SK-N-SH treated with all-trans-retinoic acid at 6 μM for 48 hours (cell line): Measurements from ENCODE around the gene CFAP65.

Experiments used
- ATAC-seq: fragments of 200-7000 bp; cut with Tn5 transposase; 3 replicates; pipeline ENCODE4 v1.9.1; 2020; ENCODE audit warnings: mild to moderate bottlenecking, moderate library complexity
- BACH2 ChIP-seq: fragments of 250-450 bp; sonication (Bioruptor Pico); IDR thresholded peaks from 2 replicates; pipeline ENCODE4 v1.9.0; 2021; ENCODE audit warnings: mild to moderate bottlenecking, borderline replicate concordance
- CSDC2 ChIP-seq: fragments of 250-450 bp; sonication (Bioruptor Pico); IDR thresholded peaks from 2 replicates; pipeline ENCODE4 v1.5.0; 2020; ENCODE audit warnings: mild to moderate bottlenecking, moderate library complexity
- ESRRG ChIP-seq: fragments of 250-450 bp; sonication (Bioruptor Pico); IDR thresholded peaks from 2 replicates; pipeline ENCODE4 v1.6.1; 2021; ENCODE audit warnings: mild to moderate bottlenecking
- GLIS3 ChIP-seq: fragments of 250-450 bp; sonication (Bioruptor Pico); IDR thresholded peaks from 2 replicates; pipeline ENCODE4 v1.5.0; 2020; ENCODE audit warnings: mild to moderate bottlenecking, moderate library complexity
- ISL1 ChIP-seq: fragments of 250-450 bp; sonication (Bioruptor Pico); IDR thresholded peaks from 2 replicates; pipeline ENCODE4 v2.1.2; 2022; ENCODE audit warnings: mild to moderate bottlenecking, moderate library complexity
- OSR1 ChIP-seq: fragments of 250-450 bp; sonication (Bioruptor Pico); IDR thresholded peaks from 2 replicates; pipeline ENCODE4 v1.8.0; 2022; ENCODE audit warnings: moderate library complexity, mild to moderate bottlenecking, inconsistent platforms
- PPARA ChIP-seq: fragments of 250-450 bp; sonication (Bioruptor Pico); IDR thresholded peaks from 2 replicates; pipeline ENCODE4 v1.5.0; 2020; ENCODE audit warnings: mild to moderate bottlenecking, borderline replicate concordance
- RARB ChIP-seq: fragments of 250-450 bp; sonication (Bioruptor Pico); IDR thresholded peaks from 2 replicates; pipeline ENCODE4 v1.8.0; 2021; ENCODE audit warnings: mild to moderate bottlenecking, moderate library complexity
- SNAI2 ChIP-seq: fragments of 250-450 bp; sonication (Bioruptor Pico); IDR thresholded peaks from 2 replicates; pipeline ENCODE4 v1.5.0; 2020; ENCODE audit warnings: mild to moderate bottlenecking, moderate library complexity
- TCF4 ChIP-seq: fragments of 250-450 bp; sonication (Bioruptor Pico); IDR thresholded peaks from 2 replicates; pipeline ENCODE4 v1.8.0; 2021; ENCODE audit warnings: mild to moderate bottlenecking, moderate library complexity, borderline replicate concordance
- TOX ChIP-seq: fragments of 250-450 bp; sonication (Bioruptor Pico); IDR thresholded peaks from 2 replicates; pipeline ENCODE4 v1.8.0; 2021; ENCODE audit warnings: mild to moderate bottlenecking, moderate library complexity, borderline replicate concordance
- ZC3H10 ChIP-seq: fragments of 250-450 bp; sonication (Bioruptor Pico); IDR thresholded peaks from 2 replicates; pipeline ENCODE4 v1.5.1; 2021; ENCODE audit warnings: mild to moderate bottlenecking, moderate library complexity
- ZFP3 ChIP-seq: fragments of 250-450 bp; sonication (Bioruptor Pico); IDR thresholded peaks from 2 replicates; pipeline ENCODE4 v1.5.0; 2020; ENCODE audit warnings: mild to moderate bottlenecking, moderate library complexity
- ZFP30 ChIP-seq: fragments of 450-650 bp; formaldehyde crosslinking; IDR thresholded peaks from 2 replicates; pipeline ENCODE4 v1.5.0; 2022; ENCODE audit warnings: mild to moderate bottlenecking, moderate library complexity
- ZNF565 ChIP-seq: fragments of 450-650 bp; formaldehyde crosslinking; conservative IDR thresholded peaks from 2 replicates; pipeline ENCODE4 v1.5.0; 2020; ENCODE audit warnings: low read depth, mild to moderate bottlenecking, moderate library complexity
- ZNF70 ChIP-seq: fragments of 450-650 bp; formaldehyde crosslinking; IDR thresholded peaks from 2 replicates; pipeline ENCODE4 v1.5.0; 2020; ENCODE audit warnings: mild to moderate bottlenecking, moderate library complexity
- ZNF8 ChIP-seq: fragments of 450-650 bp; formaldehyde crosslinking; IDR thresholded peaks from 2 replicates; pipeline ENCODE4 v1.5.0; 2020; ENCODE audit warnings: mild to moderate bottlenecking, moderate library complexity
- TF ChIP-seq, protein P1 (sequence below): fragments of 250-450 bp; sonication (Bioruptor Pico); IDR thresholded peaks from 2 replicates; pipeline ENCODE4 v1.8.0; 2021; ENCODE audit warnings: low read depth, mild to moderate bottlenecking, moderate library complexity, borderline replicate concordance
- TF ChIP-seq, protein P2 (sequence below): fragments of 250-450 bp; sonication (Bioruptor Pico); IDR thresholded peaks from 2 replicates; pipeline ENCODE4 v1.5.0; 2020; ENCODE audit warnings: mild to moderate bottlenecking, moderate library complexity
- TF ChIP-seq, protein P3 (sequence below): fragments of 250-450 bp; sonication (Bioruptor Pico); IDR thresholded peaks from 2 replicates; pipeline ENCODE4 v1.5.1; 2020; ENCODE audit warnings: low read depth, mild to moderate bottlenecking, moderate library complexity
- TF ChIP-seq, protein P4 (sequence below): fragments of 250-450 bp; sonication (Bioruptor Pico); IDR thresholded peaks from 2 replicates; pipeline ENCODE4 v1.5.1; 2021; ENCODE audit warnings: mild to moderate bottlenecking, moderate library complexity

CFAP65 gene

DNA sequence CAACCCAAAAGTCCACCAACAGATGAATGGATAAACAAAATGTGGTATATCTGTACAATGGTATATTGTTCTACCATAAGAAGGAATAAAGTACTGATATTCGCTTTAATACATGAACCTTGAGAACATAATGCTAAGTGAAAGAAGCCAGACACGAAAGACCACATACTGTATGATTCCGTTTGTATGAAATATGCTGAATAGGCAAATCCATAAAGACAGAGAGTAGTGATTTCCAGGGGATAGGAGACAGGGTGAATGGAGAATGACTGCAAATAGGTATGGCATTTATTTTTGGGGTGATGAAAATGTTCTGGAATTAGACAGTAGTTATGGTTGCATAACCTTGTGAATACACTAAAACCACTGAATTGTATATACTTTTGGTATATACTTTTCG lies 48.0 kb upstream of the CFAP65 start (continued):
- TF ChIP-seq ZNF565 (CRISPR knock-in tag) (no peak), ZFP3 (no peak)

DNA sequence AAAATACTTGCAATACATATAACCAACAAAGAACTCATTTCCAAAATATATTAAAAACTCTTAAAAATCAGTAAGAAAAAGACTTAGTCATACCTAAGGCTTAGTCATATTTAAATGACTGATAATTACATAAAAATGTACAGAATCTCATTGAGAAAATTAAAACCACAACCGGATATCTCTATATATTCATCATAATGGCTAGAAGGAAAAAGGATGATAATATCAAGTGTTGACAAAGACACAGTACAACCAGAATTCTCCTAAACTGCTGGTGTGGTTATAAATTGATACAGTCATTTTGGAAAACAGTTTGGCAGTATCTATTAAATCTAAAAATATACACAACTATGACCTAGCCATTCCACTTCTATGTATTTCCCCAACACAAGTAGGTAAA lies 46.5 kb upstream of the CFAP65 start:
- ATAC-seq = no peak
- TF ChIP-seq PPARA (no peak), SNAI2 (CRISPR knock-in tag) (no peak), TCF4 (CRISPR knock-in tag) (no peak), ZNF565 (CRISPR knock-in tag) (no peak), ZFP3 (no peak), RARB (CRISPR knock-in tag) (no peak), ISL1 (CRISPR knock-in tag) (no peak), ZC3H10 (no peak), ZFP30 (CRISPR knock-in tag) (no peak), ESRRG (CRISPR knock-in tag) (no peak), OSR1 (CRISPR knock-in tag) (no peak), TOX (no peak), ZNF8 (CRISPR knock-in tag) (no peak), GLIS3 (CRISPR knock-in tag) (no peak)
- TF ChIP-seq, protein P1, sequence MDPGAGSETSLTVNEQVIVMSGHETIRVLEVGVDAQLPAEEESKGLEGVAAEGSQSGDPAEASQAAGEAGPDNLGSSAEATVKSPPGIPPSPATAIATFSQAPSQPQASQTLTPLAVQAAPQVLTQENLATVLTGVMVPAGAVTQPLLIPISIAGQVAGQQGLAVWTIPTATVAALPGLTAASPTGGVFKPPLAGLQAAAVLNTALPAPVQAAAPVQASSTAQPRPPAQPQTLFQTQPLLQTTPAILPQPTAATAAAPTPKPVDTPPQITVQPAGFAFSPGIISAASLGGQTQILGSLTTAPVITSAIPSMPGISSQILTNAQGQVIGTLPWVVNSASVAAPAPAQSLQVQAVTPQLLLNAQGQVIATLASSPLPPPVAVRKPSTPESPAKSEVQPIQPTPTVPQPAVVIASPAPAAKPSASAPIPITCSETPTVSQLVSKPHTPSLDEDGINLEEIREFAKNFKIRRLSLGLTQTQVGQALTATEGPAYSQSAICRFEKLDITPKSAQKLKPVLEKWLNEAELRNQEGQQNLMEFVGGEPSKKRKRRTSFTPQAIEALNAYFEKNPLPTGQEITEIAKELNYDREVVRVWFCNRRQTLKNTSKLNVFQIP (CRISPR knock-in tag) = no peak
- TF ChIP-seq, protein P2, sequence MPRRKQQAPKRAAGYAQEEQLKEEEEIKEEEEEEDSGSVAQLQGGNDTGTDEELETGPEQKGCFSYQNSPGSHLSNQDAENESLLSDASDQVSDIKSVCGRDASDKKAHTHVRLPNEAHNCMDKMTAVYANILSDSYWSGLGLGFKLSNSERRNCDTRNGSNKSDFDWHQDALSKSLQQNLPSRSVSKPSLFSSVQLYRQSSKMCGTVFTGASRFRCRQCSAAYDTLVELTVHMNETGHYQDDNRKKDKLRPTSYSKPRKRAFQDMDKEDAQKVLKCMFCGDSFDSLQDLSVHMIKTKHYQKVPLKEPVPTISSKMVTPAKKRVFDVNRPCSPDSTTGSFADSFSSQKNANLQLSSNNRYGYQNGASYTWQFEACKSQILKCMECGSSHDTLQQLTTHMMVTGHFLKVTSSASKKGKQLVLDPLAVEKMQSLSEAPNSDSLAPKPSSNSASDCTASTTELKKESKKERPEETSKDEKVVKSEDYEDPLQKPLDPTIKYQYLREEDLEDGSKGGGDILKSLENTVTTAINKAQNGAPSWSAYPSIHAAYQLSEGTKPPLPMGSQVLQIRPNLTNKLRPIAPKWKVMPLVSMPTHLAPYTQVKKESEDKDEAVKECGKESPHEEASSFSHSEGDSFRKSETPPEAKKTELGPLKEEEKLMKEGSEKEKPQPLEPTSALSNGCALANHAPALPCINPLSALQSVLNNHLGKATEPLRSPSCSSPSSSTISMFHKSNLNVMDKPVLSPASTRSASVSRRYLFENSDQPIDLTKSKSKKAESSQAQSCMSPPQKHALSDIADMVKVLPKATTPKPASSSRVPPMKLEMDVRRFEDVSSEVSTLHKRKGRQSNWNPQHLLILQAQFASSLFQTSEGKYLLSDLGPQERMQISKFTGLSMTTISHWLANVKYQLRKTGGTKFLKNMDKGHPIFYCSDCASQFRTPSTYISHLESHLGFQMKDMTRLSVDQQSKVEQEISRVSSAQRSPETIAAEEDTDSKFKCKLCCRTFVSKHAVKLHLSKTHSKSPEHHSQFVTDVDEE = no peak
- TF ChIP-seq, protein P3, sequence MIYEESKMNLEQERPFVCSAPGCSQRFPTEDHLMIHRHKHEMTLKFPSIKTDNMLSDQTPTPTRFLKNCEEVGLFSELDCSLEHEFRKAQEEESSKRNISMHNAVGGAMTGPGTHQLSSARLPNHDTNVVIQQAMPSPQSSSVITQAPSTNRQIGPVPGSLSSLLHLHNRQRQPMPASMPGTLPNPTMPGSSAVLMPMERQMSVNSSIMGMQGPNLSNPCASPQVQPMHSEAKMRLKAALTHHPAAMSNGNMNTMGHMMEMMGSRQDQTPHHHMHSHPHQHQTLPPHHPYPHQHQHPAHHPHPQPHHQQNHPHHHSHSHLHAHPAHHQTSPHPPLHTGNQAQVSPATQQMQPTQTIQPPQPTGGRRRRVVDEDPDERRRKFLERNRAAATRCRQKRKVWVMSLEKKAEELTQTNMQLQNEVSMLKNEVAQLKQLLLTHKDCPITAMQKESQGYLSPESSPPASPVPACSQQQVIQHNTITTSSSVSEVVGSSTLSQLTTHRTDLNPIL (CRISPR knock-in tag) = no peak

DNA sequence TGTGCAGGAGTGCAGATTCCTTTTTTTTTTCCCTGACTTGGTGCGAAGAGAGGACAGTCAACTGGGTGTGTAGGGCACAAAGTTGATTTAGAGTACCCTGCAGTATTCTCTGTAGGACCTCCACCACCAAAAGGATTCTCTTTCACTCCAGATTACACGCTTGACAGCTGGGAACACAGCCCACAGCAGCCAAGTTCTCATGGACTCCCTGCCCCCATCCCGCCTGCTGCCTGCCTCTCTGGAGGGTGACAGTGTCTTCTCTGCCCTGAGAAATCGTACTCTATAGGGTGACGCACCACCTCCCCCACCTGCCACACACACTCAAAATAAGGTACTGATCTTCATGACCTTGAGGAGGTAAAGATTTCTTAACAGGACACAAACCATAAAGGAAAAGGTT lies 46.0 kb upstream of the CFAP65 start:
- TF ChIP-seq CSDC2 (CRISPR knock-in tag) (no peak), ZNF70 (CRISPR knock-in tag) (no peak), ESRRG (CRISPR knock-in tag) (no peak), SNAI2 (CRISPR knock-in tag) (no peak), ZNF8 (CRISPR knock-in tag) (no peak), ZFP3 (no peak), TOX (no peak), ZNF565 (CRISPR knock-in tag) (no peak), RARB (CRISPR knock-in tag) (no peak), TCF4 (CRISPR knock-in tag) (no peak), PPARA (no peak), OSR1 (CRISPR knock-in tag) (no peak), BACH2 (no peak), ZFP30 (CRISPR knock-in tag) (no peak)
- TF ChIP-seq, protein P1 (CRISPR knock-in tag) = no peak
- TF ChIP-seq, protein P4, sequence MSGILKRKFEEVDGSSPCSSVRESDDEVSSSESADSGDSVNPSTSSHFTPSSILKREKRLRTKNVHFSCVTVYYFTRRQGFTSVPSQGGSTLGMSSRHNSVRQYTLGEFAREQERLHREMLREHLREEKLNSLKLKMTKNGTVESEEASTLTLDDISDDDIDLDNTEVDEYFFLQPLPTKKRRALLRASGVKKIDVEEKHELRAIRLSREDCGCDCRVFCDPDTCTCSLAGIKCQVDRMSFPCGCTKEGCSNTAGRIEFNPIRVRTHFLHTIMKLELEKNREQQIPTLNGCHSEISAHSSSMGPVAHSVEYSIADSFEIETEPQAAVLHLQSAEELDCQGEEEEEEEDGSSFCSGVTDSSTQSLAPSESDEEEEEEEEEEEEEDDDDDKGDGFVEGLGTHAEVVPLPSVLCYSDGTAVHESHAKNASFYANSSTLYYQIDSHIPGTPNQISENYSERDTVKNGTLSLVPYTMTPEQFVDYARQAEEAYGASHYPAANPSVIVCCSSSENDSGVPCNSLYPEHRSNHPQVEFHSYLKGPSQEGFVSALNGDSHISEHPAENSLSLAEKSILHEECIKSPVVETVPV (CRISPR knock-in tag) = no peak
- TF ChIP-seq, protein P2 = no peak
- TF ChIP-seq, protein P3 (CRISPR knock-in tag) = no peak
- no peak for ATAC-seq
